HG02763 (cell line): Measurements from ENCODE around the gene HOXC4.
"Not testable (repeated sequence)": the region's sequence is repeated elsewhere in the genome, so short reads cannot be mapped to it uniquely, and the experiment has no call there.

ENCODE experiments used
- ATAC-seq: cut with Tn5 transposase; IDR thresholded peaks from one replicate; pipeline ENCODE4 v1.9.1; 2021; ENCODE audit warnings: mild to moderate bottlenecking, moderate library complexity; ENCODE audit not compliant: unreplicated experiment

HOXC4 gene

DNA sequence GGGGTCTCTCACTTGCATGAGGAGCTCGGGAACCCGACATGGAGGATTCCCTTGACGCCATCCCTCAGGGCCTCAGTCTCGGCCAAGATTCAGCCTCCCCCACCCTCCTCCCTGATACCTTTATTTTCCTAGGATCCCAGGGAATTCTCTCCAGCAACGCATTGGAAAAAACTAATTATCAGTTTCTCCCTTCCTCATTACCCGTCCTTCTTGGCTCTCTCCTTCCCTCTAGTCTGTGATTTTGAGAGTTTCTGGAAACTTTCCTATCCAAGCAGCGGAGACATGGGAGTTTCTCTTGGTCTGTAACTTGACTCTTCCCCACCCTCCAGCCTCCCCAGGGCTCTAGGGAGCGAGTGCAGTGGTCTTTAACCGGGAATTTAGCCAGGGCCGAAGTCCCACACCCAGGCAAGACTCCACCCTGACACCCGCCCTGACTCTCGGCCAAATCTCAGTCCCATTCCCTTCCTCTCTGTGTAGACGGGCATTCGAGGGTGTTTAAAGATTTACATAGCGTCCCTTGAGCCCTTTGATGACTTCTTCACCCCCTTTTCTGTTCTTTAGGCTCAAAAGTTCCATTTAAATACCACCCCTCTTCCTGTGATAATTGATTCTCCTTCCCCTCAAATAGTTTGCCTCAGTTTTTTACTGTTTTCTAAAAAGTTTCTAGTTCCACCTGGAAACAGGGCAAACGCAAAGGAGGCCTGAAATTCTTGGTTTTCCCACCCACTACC is 14.1 kb upstream of the HOXC4 start:
- ATAC-seq, result no peak

DNA sequence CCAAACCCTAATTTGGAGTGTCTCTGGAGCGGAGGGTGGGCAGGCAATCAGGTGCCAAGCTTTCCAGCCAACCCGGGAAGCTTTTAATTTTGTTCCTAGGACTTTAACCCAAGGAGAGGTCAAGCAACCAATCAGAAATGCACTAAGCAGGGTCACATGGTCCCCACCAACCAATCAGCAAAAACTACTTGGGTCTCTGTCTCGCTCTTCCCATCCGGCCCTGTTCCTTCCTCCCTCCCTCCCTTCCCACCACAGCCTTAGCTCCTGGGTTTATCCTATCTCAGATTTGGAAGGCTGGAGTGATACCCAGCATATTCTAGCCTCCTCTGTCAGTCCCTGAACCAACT is 13.5 kb upstream of the HOXC4 start:
- no peak for ATAC-seq

DNA sequence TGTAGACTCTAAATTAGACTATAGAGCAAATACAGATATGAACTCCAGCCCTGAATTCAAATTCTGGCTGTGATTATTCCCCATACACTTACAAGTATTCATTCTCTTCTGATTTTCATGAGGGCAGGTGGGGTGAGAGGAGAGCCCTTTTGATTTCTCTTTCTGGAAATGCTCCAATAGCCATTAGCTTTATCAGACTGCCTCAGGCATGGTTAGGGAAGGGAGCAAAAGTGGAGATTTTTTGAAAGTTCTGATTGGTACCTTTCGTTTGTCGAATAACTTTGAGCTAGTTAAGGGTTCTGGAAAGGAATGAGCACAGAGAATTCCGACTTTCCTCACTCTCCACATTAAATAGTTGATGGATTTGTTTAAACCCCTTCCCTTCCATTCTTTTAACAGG is 13.0 kb upstream of the HOXC4 start:
- ATAC-seq, result no peak

DNA sequence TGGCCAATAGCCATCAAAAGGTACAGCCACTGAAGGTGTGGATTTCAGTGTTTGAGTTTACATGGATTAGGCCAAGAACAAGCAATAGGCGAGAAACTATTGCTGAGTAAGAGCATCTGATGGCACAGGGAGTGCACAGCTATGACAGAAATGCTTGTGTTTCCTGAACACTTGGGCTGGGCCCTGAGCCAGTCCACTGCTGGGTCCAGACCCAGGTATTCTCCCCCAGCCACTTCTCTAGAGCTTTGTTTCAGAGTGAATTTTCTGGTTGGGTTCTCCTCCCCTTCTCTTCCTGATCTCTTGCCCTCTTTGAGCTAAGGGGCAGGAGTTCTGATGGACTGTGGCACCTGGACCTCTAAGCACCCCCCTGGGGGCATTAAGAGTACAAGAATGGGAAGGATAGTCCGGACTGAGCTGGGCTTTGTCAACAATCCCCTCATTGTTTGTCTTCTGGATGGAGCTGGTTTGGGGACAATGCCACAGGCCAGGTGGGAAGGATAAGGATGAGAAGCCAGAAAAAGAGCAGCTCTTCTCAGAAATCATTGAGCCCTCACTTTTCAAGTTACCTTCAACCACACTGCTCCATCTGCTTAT is 12.4 kb upstream of the HOXC4 start:
- ATAC-seq, result no peak

DNA sequence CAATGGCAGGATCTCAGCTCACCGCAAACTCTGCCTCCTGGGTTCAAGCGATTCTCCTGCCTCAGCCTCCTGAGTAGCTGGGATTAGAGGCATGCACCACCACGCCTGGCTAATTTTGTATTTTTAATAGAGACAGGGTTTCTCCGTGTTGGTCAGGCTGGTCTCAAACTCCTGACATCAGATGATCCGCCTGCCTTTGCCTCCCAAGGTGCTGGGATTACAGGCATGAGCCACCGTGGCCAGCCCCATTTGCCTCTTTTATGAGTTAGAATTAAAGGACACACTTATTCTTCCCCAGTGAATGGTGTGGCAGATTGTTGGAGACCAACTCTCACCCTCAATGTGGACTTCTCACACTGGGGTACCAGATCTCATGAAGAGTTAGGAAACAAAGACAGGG is 11.6 kb upstream of the HOXC4 start:
- ATAC-seq, result not testable (repeated sequence)

- no peak for ATAC-seq
These were observed 10.4 kb upstream of the HOXC4 start for GRCh38 chr12:54042970-54043853.

- ATAC-seq, result no peak
These were observed 9.1 kb upstream of the HOXC4 start for GRCh38 chr12:54044425-54045103.

- no peak for ATAC-seq
These were observed 8.2 kb upstream of the HOXC4 start for GRCh38 chr12:54045401-54045800.

- no peak for ATAC-seq
These were observed 7.6 kb upstream of the HOXC4 start for GRCh38 chr12:54045868-54046521.

DNA sequence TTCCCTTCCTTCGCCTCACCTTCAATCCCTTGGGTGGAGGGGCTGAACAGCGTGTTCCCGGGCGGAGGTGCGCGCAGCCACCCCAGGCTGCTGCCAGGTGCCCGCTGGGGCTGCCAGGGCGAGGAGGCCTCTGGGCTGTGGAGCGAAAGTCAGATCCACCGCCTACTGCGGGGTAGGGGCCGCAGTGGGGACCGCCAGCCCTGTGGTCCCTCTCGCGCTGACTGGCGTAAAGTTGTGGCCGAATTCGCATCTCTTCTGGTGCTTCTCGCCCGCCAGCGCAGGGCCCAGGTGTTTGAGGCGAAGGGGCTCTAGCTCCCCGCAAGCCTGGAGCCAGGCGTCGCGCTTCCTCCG is 6.9 kb upstream of the HOXC4 start:
- ATAC-seq, result no peak

DNA sequence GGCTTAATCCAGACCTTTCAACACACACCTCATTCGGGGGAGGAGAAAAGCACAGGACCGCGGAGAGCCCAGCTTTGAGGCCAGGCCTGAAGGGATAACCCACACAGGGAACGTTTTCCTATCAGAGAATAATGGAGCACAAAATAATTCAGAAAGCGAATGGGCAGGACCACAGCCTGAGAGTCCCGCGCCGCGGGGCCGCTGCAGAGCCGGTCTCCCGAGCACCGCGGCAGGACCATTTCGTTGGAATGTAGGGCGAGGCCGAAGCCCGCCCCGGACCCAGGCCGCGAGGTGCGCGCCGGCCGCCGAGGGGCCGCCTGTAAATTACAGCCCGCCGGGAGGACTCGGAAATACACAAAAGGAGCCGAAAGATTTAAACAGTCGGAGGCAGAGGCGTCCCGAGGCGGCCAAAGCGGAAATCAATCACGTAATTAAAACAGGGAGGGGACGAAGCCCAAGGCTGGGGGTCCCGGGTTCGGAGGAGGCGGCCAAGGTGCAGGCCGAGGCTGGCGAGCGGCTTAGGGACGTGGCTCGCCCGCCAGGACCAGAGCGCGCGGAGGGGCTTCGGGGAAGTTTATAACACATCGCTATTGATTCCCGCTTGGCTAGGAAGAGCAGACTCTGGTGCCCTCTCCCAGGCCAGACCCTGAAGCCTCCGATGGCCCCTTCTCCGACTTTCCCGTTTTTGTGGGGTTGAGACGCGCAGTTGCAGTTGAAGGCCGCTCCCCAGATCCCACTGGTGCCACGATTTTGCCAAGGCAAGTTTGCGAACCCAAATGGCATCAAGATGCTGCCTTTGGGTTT is 6.3 kb upstream of the HOXC4 start:
- no peak for ATAC-seq

- ATAC-seq, result no peak
These were observed 5.7 kb upstream of the HOXC4 start for GRCh38 chr12:54047964-54048303.

DNA sequence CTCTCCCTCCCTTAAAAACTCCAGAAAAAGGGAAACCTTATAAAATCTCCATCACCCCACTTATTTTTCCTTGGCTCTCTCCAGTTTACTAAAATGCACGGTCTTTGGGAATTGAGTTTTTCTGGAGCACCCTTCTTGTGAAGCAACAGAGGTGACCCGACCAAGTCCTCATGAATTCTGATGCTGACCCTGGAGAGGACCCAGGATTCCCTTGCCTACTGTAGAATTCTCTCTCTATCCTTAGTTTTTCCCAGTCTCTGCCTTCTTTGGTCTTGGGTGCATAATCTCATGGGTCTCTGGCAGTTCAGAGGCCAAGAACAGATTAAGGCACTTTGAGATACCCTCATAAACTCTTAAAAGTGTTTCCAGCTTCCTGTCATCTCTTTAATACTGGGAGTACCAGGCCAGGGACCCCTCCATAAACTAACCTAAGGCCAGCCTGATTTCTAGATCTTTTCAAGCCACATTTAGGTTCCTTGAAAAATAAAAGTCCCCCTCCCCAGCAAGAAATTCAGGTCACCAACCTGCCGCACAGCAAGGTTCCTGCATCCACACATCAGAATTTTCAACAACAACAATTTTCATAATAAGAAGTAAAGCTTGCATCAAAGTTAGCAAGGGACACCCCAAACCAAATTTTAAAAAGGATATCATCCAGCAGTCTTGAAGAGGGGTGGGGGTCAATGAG is 5.1 kb upstream of the HOXC4 start:
- no peak for ATAC-seq

DNA sequence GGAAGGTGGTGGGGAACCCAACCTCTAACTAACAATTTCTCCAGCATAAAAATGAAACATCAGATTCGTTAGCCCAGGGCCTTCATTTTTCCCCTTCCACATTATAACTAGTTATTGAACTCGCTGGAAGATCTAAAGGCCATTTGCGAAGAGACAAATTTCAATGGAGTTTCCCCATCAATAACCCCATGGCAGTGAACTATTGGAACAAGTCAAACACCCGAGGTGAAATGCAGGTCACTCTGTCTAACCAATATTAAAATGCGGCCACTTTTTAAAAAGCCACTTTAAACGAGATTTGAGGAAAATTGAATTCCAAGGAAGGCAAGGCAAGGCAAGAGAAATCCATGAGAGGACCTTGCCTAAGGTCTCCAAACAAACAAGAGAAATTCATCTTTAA is 4.5 kb upstream of the HOXC4 start:
- ATAC-seq, result no peak

DNA sequence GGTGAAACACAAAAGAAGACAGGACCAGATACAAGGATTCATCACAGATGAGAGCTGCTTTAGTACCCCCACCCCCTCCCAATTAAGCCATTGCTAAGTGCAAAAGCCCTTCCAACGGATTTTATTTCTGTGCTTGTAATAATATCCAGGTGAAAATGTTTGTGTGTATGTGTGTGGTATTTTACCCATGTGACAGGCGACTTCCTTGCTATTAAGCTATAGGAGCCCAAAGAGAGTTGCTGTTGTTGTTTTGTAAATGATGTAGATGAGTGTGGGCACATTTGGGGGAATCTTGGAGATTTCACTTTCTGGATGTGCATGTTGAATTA is 3.2 kb upstream of the HOXC4 start:
- no peak for ATAC-seq

DNA sequence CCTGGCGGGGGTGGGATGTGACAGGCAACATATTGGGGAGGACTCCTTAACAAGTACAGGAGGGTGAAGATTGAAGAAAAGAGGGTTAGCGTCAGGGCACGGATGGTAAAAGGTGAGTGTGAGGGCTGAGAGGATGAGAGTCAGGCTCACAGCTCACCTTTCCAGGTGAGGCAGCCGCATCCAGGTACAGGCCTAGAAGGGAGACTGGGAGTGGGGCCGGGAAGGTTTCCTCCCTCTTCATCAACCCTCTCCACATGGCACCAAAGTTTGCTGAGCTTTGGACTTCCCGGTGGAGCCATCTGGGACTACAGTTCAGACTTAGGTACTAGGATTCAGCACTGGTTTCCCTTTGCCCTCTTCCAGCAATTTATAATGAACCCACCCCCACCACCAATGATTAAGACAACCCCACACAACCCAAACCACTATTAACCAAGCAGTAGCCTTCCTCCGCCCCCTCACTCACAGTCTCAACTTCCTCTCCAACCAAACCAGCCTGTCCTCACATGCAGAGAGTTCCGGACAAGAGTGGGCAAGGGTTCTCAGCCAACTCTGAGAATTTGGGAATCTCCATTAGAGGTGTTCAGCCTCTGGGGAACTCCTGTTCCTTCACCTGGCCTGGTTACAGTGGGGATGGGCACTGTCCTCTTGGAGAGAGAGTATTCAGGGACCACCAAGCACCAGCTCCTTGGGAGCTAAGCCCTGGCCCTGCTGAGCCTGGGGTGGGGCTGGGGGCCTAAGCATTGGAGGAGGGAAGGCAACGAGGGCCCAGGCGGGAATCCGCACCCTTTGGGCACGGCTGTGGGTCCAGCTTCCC is 2.4 kb upstream of the HOXC4 start:
- no peak for ATAC-seq

DNA sequence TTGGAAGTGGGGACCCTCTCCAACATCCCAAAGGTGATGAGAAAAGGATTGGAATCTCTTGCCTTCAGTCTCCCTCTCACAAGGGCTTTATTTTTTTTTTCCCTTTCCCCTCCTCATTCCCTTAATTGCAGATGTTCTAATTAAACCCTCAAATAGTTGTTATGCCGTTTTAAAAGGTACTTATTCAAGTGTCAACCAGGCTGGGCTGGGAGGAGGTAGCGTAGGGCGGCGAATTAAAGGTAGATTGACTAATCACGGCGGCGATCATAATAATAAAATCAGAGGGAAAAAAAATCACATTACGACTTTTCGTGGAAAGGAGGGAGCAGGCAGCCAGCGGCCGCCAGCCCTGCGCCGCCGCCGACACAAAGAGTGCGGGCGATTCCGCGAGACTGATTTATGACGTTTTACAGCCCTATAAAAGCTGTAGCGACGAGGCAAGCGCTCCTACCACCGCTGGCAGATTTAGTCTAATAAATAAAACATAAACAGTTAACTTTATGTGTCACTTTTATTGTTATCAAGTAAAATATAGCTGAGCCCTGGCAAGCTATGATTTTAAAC is 1.7 kb upstream of the HOXC4 start:
- no peak for ATAC-seq

DNA sequence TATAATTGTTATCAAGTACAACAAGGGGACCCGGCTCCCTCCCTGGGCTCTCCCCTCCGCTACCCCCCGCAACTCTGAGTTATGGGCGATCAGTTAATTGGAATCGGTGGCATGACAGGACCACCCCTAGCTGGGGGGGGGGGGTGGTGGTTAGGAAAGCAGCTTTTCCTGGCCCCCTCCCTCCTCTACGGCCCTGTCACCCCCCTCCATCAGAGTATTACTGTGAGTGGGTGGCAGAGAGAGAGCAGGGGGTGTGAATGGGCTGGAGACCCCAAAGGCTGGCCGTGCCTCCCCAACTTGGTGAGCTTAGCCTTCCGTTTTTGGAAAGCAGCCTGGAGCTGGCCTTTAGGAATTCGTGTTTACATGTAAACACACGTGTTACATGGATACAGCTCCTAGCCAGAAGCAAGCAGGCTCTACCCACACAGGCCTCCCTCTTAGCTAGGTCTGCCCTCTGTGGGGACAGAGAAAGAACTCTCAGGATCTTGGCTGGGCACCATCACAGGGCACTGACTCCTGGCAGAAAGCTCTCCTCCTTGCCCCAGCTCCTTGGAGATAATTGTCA is 1.1 kb upstream of the HOXC4 start:
- ATAC-seq, result peak; percentile 7
